ENCODE measurements around the gene SOWAHD. TPM values are rescaled to one million over a fixed set of nuclear protein-coding genes. Genes with fewer than 3 reads are reported as not detected.
A peak's percentile ranks its signal among the peaks of the same experiment; 100 is the strongest.

Gene SOWAHD
- total RNA-seq, 1 experiment from 2014 or later: not detected

GRCh38 chrX:119783026-119783425 is 24.6 kb downstream of the SOWAHD start:
- intact Hi-C loops (cut with micrococcal nuclease; ENCODE audit: unreplicated experiment): no loop called here
- H3K36me3 Mint-ChIP-seq (ENCODE audit: insufficient read depth, unreplicated experiment): peaks cover 53% of the 10 kb centered on the region
- TF ChIP-seq CTCF (IDR thresholded peaks at IDR 0.05; ENCODE audit: unreplicated experiment): no peak
- DNase-seq: no peak
- no peaks in the 10 kb centered on the region for H3K4me1 Mint-ChIP-seq (ENCODE audit: low read depth, unreplicated experiment)
- no peak overlapping the region for H3K4me3 Mint-ChIP-seq (ENCODE audit: low read depth, unreplicated experiment)
- peak overlapping the region; percentile 26 for H3K27ac Mint-ChIP-seq (ENCODE audit: unreplicated experiment)
- no TSS peak for BruUV-seq (replicated peaks)
- CTCF ChIA-PET: no interaction called here
- no peaks in the 10 kb centered on the region for H3K9me3 Mint-ChIP-seq (ENCODE audit: low read depth, unreplicated experiment)
- no peaks in the 10 kb centered on the region for H3K27me3 Mint-ChIP-seq (ENCODE audit: unreplicated experiment)

GRCh38 chrX:119784747-119785446 is 26.5 kb downstream of the SOWAHD start:
- peaks cover 67% of the 10 kb centered on the region for H3K36me3 Mint-ChIP-seq (ENCODE audit: insufficient read depth, unreplicated experiment)
- no peak overlapping the region for H3K4me3 Mint-ChIP-seq (ENCODE audit: low read depth, unreplicated experiment)
- CTCF ChIA-PET: interaction anchor here (0.6 to 0.7 kb wide), 2 partner anchors 210 to 270 kb away, joined by 3 to 9 read pairs; no protein-coding TSS in a partner anchor
- H3K27ac Mint-ChIP-seq (ENCODE audit: unreplicated experiment): peak overlapping the region; percentile 42
- TF ChIP-seq CTCF (IDR thresholded peaks at IDR 0.05; ENCODE audit: unreplicated experiment): peak; percentile 58
- DNase-seq: peak; percentile 62
- H3K27me3 Mint-ChIP-seq (ENCODE audit: unreplicated experiment): no peaks in the 10 kb centered on the region
- no TSS peak for BruUV-seq (replicated peaks)
- no peaks in the 10 kb centered on the region for H3K9me3 Mint-ChIP-seq (ENCODE audit: low read depth, unreplicated experiment)
- intact Hi-C loops (cut with micrococcal nuclease; ENCODE audit: unreplicated experiment): no loop called here
- peaks cover 7% of the 10 kb centered on the region for H3K4me1 Mint-ChIP-seq (ENCODE audit: low read depth, unreplicated experiment)

DNA sequence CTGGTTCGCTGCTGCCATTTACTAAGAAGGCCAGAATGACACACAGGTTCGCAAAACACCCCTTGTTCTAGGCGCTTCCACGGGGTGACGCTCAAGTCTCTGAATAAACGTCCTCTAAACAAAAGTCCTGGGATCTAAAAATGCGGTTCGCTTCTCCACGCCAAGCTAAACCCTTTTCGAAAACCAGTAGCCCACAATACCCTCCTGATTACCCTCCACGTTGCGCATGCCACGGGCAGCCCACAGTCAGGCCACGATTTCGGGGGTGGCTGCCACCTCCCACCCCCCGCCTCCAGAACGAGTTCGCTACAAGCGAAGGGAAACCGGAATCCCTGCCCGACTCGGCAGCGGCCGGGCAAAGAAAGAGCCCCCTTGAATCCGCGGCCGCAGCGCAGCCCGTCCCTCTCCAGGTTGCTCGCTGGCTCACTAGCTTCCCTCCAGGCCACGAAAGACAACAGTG is 32.6 kb downstream of the SOWAHD start:
- Mint-ChIP-seq H3K4me1 (ENCODE audit: low read depth, unreplicated experiment) (peaks cover 7% of the 10 kb centered on the region), H3K36me3 (ENCODE audit: insufficient read depth, unreplicated experiment) (peaks cover 66% of the 10 kb centered on the region), H3K9me3 (ENCODE audit: low read depth, unreplicated experiment) (no peaks in the 10 kb centered on the region), H3K27ac (ENCODE audit: unreplicated experiment) (peak overlapping the region; percentile 87), H3K4me3 (ENCODE audit: low read depth, unreplicated experiment) (peak overlapping the region; percentile 84), H3K27me3 (ENCODE audit: unreplicated experiment) (no peaks in the 10 kb centered on the region)
- CTCF ChIA-PET: interaction anchor here (0.7 to 1.4 kb wide), 5 partner anchors 33 to 97 kb away, joined by 3 to 6 read pairs (median 3); partner anchors contain the start of genes NDUFA1, RNF113A, SOWAHD and UPF3B
- DNase-seq: peak; percentile 26
- intact Hi-C loops (cut with micrococcal nuclease; ENCODE audit: unreplicated experiment): no loop called here
- TSS peak; percentile 40 for BruUV-seq (replicated peaks)
- no peak for TF ChIP-seq CTCF (IDR thresholded peaks at IDR 0.05; ENCODE audit: unreplicated experiment)

GRCh38 chrX:119791437-119792231 is 33.2 kb downstream of the SOWAHD start, which contains the start of gene RPL39:
Gene RPL39, minus strand, starts transcription at chrX:119791630. Its CDS starts 54 bp downstream, at chrX:119791576.
- CTCF ChIA-PET: interaction anchor here (0.6 to 1.4 kb wide), 7 partner anchors 33 to 332 kb away, joined by 3 to 6 read pairs (median 3); partner anchors contain the start of genes NDUFA1, RNF113A, SOWAHD and UPF3B
- TF ChIP-seq CTCF (IDR thresholded peaks at IDR 0.05; ENCODE audit: unreplicated experiment): no peak
- peak; percentile 79 for DNase-seq
- Mint-ChIP-seq H3K4me1 (ENCODE audit: low read depth, unreplicated experiment) (peaks cover 7% of the 10 kb centered on the region), H3K4me3 (ENCODE audit: low read depth, unreplicated experiment) (peak within 1 kb of the TSS; percentile 84), H3K36me3 (ENCODE audit: insufficient read depth, unreplicated experiment) (peaks cover 60% of the 10 kb centered on the region), H3K27ac (ENCODE audit: unreplicated experiment) (peak within 1 kb of the TSS; percentile 87), H3K27me3 (ENCODE audit: unreplicated experiment) (no peaks in the 10 kb centered on the region), H3K9me3 (ENCODE audit: low read depth, unreplicated experiment) (no peaks in the 10 kb centered on the region)
- TSS peak; percentile 80 for BruUV-seq (replicated peaks)
- intact Hi-C loops (cut with micrococcal nuclease; ENCODE audit: unreplicated experiment): no loop called here
